ENCODE results near the gene RETREG2.

Gene RETREG2

GRCh38 chr2:219169930-219170654 lies 8.0 kb upstream of the RETREG2 start, which contains the start of gene SLC23A3:
Gene SLC23A3 (minus strand): TSS chr2:219170029. CDS start chr2:219169984, 45 bp downstream.
- no peak for DNase-seq

- DNase-seq, result no peak
These were observed 6.8 kb upstream of the RETREG2 start for GRCh38 chr2:219171231-219171651.

DNA sequence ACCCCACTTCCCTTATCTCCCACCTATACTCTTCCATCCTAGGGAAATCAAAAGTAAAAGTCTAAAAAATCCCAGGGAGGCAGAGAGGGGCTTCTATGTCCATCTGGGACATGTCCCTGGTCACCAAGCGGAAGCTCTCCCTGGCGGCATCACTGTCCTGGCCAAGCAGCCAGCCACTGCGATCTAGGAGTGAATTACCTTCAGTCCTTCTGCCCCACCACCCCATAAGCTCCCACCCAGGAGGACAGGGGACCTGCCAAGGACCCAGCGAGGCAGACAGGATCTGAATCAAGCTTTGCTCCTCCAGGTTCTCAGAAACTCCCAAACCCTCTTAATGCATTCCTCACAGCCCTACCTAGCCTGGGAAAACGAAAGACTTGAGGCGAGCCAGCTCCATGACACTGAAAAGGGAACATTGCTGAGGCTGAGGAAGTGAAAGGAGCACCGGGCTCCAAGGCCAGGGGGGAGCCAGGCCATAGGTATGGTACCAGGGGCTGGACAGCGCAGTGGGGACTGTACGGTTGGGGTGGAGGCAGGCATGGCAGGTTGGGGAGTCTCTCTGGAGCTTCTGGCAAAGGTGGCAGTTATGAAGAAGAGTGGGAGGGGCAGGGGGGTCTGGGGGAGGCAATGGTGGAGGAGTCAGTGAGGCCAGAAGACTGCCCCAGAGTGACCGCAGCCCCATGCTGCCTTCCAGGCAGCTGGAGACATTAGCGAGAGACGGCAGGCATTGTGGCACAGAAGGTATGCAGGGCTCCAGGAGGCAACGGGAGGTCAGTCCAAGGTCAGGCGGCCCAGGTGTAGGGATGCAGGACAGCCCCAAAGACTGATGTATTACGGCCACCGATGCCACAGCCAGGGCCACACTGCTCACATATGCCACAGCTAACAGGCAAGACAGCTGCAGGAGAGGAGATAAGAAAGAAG lies 5.6 kb upstream of the RETREG2 start:
- no peak for DNase-seq

DNA sequence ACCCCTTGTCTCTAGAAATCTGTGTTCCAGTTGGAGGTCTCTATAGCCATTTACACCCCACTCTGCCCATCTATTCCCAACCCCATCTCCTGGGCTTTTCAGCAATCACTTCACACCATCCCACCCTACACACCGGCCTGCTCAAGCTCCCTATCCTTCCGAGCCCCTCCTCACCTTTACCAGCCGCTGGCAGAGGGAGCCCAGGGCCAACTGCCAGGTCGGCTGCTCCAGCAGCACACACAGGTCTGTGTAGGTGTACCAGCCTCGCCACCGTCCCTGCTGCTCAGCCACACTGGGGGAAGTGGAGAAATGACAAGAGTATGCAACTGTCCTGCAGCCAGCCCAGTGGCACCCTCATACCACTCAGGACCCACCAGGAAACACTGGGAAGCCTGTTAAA lies 4.9 kb upstream of the RETREG2 start:
- DNase-seq, result no peak

DNA sequence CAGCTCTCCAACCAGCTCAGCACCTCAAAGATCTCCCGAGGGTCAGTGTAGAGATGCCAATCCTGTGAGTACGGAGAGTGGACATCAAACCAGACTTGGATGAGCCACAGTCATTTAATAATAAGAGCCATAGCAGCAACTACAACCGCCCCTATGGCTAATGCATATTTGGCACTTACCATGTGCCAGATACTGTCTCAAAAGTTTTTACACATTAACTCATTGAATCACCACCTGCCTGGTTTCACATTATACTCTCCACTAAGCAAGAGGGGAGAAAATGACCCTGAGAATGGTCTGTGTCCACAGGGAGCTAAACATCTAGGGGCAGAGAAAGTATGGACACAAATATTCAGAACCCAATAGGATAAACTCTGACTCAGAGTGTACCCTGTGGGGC lies 3.9 kb upstream of the RETREG2 start:
- DNase-seq, result no peak

DNA sequence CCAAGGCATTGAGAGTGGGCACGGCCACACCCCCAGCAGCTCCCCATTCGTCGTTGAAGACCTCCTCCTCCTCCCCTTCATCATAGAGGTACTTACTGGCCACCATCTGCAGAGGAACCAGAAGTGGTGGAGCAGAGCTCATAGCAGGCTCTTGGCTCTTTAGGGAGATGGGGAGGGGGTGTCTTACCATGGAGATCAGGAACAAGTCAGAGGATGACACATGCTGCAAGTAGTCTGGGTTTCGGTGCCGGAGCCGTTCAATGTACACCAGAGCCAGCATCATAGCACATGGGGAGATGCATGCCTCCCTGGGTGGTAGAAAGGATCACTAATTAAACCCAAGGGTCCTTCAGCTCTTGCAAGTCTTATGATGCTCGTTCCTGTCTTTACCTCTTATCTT lies 3.3 kb upstream of the RETREG2 start:
- DNase-seq, result no peak

DNA sequence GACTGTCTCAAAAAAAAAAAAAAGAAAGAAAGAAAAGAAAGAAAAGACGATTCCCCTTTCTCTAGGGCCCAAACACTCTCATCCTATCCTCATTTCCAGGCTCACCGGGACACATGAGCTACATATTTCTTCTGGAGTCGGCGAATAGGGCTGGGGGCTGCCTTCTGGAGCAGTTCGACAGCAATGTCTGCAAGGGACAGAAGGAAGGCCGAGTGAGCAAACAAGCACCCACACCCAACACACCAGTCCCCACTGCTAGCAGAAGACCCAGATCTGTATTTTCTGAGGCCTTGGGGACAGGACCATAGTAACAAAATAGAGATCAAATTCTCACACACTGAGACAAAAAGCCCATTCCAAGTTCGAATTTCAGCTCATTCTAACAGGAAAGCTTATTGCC lies 2.6 kb upstream of the RETREG2 start:
- DNase-seq, result no peak

GRCh38 chr2:219175928-219176817 lies 1.9 kb upstream of the RETREG2 start:
- DNase-seq, result no peak

GRCh38 chr2:219176818-219177551 lies 1.1 kb upstream of the RETREG2 start, which contains the start of gene CNPPD1:
Gene CNPPD1 (minus strand): TSS chr2:219176925. CDS start chr2:219176828, 97 bp downstream.
- peak; percentile 76 for DNase-seq

GRCh38 chr2:219178377-219179175 lies 501 bp downstream of the RETREG2 start:
- no peak for DNase-seq

GRCh38 chr2:219179601-219180465 lies 1.8 kb downstream of the RETREG2 start:
- no peak for DNase-seq

- DNase-seq, result no peak
These were observed 2.9 kb downstream of the RETREG2 start for GRCh38 chr2:219180961-219181360.

- DNase-seq, result no peak
These were observed 3.5 kb downstream of the RETREG2 start for GRCh38 chr2:219181531-219181930.

DNA sequence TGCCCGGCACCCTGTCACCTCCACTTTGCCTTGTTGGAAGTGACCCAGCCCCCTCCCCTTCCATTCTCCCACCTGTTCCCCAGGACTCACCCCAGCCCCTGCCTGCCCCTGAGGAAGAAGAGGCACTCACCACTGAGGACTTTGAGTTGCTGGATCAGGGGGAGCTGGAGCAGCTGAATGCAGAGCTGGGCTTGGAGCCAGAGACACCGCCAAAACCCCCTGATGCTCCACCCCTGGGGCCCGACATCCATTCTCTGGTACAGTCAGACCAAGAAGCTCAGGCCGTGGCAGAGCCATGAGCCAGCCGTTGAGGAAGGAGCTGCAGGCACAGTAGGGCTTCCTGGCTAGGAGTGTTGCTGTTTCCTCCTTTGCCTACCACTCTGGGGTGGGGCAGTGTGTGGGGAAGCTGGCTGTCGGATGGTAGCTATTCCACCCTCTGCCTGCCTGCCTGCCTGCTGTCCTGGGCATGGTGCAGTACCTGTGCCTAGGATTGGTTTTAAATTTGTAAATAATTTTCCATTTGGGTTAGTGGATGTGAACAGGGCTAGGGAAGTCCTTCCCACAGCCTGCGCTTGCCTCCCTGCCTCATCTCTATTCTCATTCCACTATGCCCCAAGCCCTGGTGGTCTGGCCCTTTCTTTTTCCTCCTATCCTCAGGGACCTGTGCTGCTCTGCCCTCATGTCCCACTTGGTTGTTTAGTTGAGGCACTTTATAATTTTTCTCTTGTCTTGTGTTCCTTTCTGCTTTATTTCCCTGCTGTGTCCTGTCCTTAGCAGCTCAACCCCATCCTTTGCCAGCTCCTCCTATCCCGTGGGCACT lies 4.5 kb downstream of the RETREG2 start:
- DNase-seq, result no peak

DNA sequence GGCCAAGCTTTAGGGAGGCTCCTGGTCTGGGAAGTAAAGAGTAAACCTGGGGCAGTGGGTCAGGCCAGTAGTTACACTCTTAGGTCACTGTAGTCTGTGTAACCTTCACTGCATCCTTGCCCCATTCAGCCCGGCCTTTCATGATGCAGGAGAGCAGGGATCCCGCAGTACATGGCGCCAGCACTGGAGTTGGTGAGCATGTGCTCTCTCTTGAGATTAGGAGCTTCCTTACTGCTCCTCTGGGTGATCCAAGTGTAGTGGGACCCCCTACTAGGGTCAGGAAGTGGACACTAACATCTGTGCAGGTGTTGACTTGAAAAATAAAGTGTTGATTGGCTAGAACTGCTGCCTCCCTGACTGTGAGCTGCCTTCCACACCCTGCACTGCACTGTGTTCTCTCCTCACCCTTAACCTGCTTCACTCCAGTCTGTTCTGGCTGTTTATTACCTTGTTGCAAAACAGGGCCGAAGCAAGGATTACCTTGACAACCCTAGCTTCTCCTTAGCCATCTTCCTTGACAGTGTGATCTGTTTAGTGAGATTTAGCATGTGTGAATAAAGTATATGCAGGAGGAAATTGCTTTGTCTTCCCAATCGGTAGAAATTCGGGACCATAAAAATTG lies 5.2 kb downstream of the RETREG2 start:
- no peak for DNase-seq

DNA sequence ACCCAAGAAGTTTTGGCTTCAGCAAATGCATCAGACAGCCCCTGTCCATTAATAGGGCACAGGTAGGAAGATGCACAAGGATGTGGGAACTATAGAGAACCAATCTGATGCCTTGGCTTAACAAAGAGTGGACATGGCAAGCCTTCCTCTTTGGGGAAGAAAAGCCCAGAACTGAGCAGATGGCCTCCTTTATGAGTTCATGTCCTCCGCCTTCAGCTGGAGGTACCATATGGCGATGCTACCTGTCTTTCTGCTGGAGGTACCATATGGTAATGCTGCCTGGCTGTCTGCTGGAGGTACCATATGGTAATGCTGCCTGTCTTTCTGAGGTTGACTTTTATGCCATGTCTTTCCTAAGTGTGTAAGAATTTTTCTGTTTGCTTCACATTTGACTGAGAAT lies 6.0 kb downstream of the RETREG2 start:
- DNase-seq, result no peak

DNA sequence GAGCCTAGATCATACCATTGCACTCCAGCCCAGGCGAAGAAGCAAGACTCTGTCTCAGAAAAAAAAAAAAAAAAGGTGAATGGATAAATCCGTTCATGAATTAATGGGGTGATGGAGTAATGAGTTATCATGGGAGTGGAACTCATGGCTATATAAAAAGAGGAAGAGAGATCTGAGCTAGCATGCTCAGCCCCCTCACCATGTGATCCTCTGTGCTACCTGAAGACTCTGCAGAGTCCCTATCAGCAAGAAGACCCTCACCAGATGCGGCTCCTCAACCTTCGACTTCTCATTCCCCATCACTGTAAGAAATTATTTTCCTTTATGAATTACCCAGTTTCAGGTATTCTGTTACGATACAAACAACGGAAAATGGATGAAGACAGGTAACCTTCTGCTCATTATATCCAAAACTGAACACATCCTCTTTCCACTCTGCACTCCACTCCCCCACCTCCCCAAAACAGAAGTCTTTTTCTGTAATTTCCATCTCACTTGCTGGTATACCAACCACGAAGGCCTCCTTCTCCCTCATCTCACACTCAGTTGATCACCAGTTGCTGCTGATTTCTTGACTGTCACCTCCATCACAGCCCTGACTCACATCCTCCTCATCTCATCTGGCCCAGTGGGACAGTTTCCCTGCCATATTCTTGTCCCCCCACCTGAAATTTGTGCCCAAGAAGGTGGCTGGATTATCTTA lies 8.8 kb downstream of the RETREG2 start:
- DNase-seq, result no peak

GRCh38 chr2:219197388-219197787 lies 19.3 kb downstream of the RETREG2 start:
- DNase-seq, result no peak

All from NCI-H2029 (cell line).